KMS-11 (cell line): ENCODE results near the gene MAPKAP1.

Experiments used
- H2AFZ ChIP-seq: fragments of 200-600 bp; sonication (generic); 2 replicates; pipeline ENCODE4 v1.6.1; 2016; ENCODE audit warnings: antibody characterized with exemption, mixed run types, low read depth
- H3K27ac ChIP-seq: fragments of 200-600 bp; sonication (generic); 2 replicates; pipeline ENCODE4 v1.6.1; 2016; ENCODE audit warnings: mild to moderate bottlenecking, mixed run types
- H3K27me3 ChIP-seq: fragments of 200-600 bp; sonication (generic); 2 replicates; pipeline ENCODE4 v1.6.1; 2017; ENCODE audit warnings: mild to moderate bottlenecking, low read depth, mixed run types, moderate library complexity; ENCODE audit not compliant: insufficient read depth
- H3K36me3 ChIP-seq: fragments of 200-600 bp; sonication (generic); 2 replicates; pipeline ENCODE4 v1.6.1; 2017; ENCODE audit warnings: mild to moderate bottlenecking, mixed run types; ENCODE audit not compliant: insufficient read depth
- H3K4me1 ChIP-seq: fragments of 200-600 bp; sonication (generic); 2 replicates; pipeline ENCODE4 v1.6.1; 2016; ENCODE audit warnings: mild to moderate bottlenecking, low read depth, mixed run types; ENCODE audit not compliant: poor library complexity, severe bottlenecking
- H3K4me2 ChIP-seq: fragments of 200-600 bp; sonication (generic); 2 replicates; pipeline ENCODE4 v1.7.0; 2016; ENCODE audit warnings: mild to moderate bottlenecking, mixed run types
- H3K4me3 ChIP-seq: fragments of 200-600 bp; sonication (generic); IDR thresholded peaks from 2 replicates; pipeline ENCODE4 v1.6.1; 2017; ENCODE audit warnings: low read depth, low read length, mixed read lengths; ENCODE audit not compliant: insufficient read depth
- H3K79me2 ChIP-seq: fragments of 200-600 bp; sonication (generic); 2 replicates; pipeline ENCODE4 v1.6.1; 2016; ENCODE audit warnings: low read depth, mixed run types; ENCODE audit not compliant: insufficient read depth
- H3K9ac ChIP-seq: fragments of 200-600 bp; sonication (generic); 2 replicates; pipeline ENCODE4 v1.6.1; 2016; ENCODE audit warnings: mild to moderate bottlenecking, mixed run types
- H4K20me1 ChIP-seq: fragments of 200-600 bp; sonication (generic); 2 replicates; pipeline ENCODE4 v1.6.1; 2016; ENCODE audit warnings: mild to moderate bottlenecking, mixed run types; ENCODE audit not compliant: insufficient read depth
- CTCF ChIP-seq: fragments of 200-600 bp; sonication (generic); conservative IDR thresholded peaks from 2 replicates; pipeline ENCODE4 v1.6.1; 2017; ENCODE audit warnings: low read depth, mild to moderate bottlenecking, antibody characterized with exemption, low read length, moderate library complexity, mixed read lengths

The MAPKAP1 gene

GRCh38 chr9:125497478-125497877, 209.5 kb downstream of the MAPKAP1 start:
- no peak overlapping the region for H3K27ac ChIP-seq
- no peak overlapping the region for H2AFZ ChIP-seq
- H3K27me3 ChIP-seq, result no peaks in the 10 kb centered on the region
- H3K4me1 ChIP-seq, result no peaks in the 10 kb centered on the region
- no peak overlapping the region for H3K4me3 ChIP-seq
- no peaks in the 10 kb centered on the region for H3K79me2 ChIP-seq
- no peak for TF ChIP-seq CTCF
- no peak overlapping the region for H3K4me2 ChIP-seq
- H3K36me3 ChIP-seq, result no peaks in the 10 kb centered on the region
- no peaks in the 10 kb centered on the region for H4K20me1 ChIP-seq
- no peak overlapping the region for H3K9ac ChIP-seq

- Histone ChIP-seq H3K36me3 (no peaks in the 10 kb centered on the region), H3K4me1 (no peaks in the 10 kb centered on the region), H3K9ac (no peak overlapping the region), H4K20me1 (no peaks in the 10 kb centered on the region), H3K79me2 (no peaks in the 10 kb centered on the region), H3K27ac (no peak overlapping the region), H2AFZ (no peak overlapping the region), H3K4me3 (no peak overlapping the region), H3K27me3 (no peaks in the 10 kb centered on the region), H3K4me2 (no peak overlapping the region)
- no peak for TF ChIP-seq CTCF
Measured at GRCh38 chr9:125496313-125496834, 210.6 kb downstream of the MAPKAP1 start.

- Histone ChIP-seq H3K27me3 (no peaks in the 10 kb centered on the region), H3K79me2 (no peaks in the 10 kb centered on the region)
Measured at GRCh38 chr9:125495172-125496119, 211.6 kb downstream of the MAPKAP1 start.

GRCh38 chr9:125494653-125494915, 212.4 kb downstream of the MAPKAP1 start:
- no peak overlapping the region for H3K4me2 ChIP-seq
- H3K4me3 ChIP-seq, result no peak overlapping the region
- H3K27me3 ChIP-seq, result no peaks in the 10 kb centered on the region
- TF ChIP-seq CTCF, result no peak
- H3K4me1 ChIP-seq, result no peaks in the 10 kb centered on the region
- H3K27ac ChIP-seq, result no peak overlapping the region
- H3K79me2 ChIP-seq, result no peaks in the 10 kb centered on the region
- H3K9ac ChIP-seq, result no peak overlapping the region
- H3K36me3 ChIP-seq, result no peaks in the 10 kb centered on the region
- H4K20me1 ChIP-seq, result no peaks in the 10 kb centered on the region
- H2AFZ ChIP-seq, result no peak overlapping the region

More at GRCh38 chr9:125495172-125496119, 211.6 kb downstream of the MAPKAP1 start:
- TF ChIP-seq CTCF, result no peak
- Histone ChIP-seq H3K4me2 (no peak overlapping the region), H3K27ac (no peak overlapping the region), H3K4me1 (no peaks in the 10 kb centered on the region), H3K4me3 (no peak overlapping the region), H4K20me1 (no peaks in the 10 kb centered on the region), H3K9ac (no peak overlapping the region), H2AFZ (no peak overlapping the region), H3K36me3 (no peaks in the 10 kb centered on the region)
